ENCODE results near the gene THPO.
"Not testable (repeated sequence)": the region's sequence is repeated elsewhere in the genome, so short reads cannot be mapped to it uniquely, and the experiment has no call there.

Gene THPO

GRCh38 chr3:184339451-184340135, 38.4 kb downstream of the THPO start:
- peak in 16 of 42 donors; percentile 28 to 67 (median 52) for DNase-seq
- intact Hi-C loops (cut with DNase I) = not testable (repeated sequence)

GRCh38 chr3:184339001-184339400, 39.0 kb downstream of the THPO start:
- peak in 7 of 42 donors; percentile 37 to 64 (median 42) for DNase-seq
- intact Hi-C loops (cut with DNase I) = no loop called here

- peak; percentile 73 to 96 (median 90) for DNase-seq
- intact Hi-C loops (cut with DNase I) = no loop called here
These were observed 39.5 kb downstream of the THPO start for GRCh38 chr3:184338511-184338945.

GRCh38 chr3:184337981-184338380, 40.0 kb downstream of the THPO start:
- intact Hi-C loops (cut with DNase I) = no loop called here
- no peak for DNase-seq

GRCh38 chr3:184337399-184337714, 40.6 kb downstream of the THPO start, which contains the start of gene FAM131A:
Gene FAM131A (plus strand): TSS chr3:184337600. CDS start chr3:184337631, 31 bp downstream.
- intact Hi-C loops (cut with DNase I) = no loop called here
- peak in 32 of 42 donors; percentile 32 to 84 (median 63) for DNase-seq

GRCh38 chr3:184336547-184337398, 41.2 kb downstream of the THPO start:
- DNase-seq = peak in 22 of 42 donors; percentile 40 to 77 (median 60)
- intact Hi-C loops (cut with DNase I) = no loop called here

- intact Hi-C loops (cut with DNase I) = no loop called here
- DNase-seq = peak; percentile 75 to 97 (median 94)
These were observed 42.1 kb downstream of the THPO start for GRCh38 chr3:184335661-184336546.

- no peak for DNase-seq
- intact Hi-C loops (cut with DNase I) = no loop called here
These were observed 42.7 kb downstream of the THPO start for GRCh38 chr3:184335291-184335660.

GRCh38 chr3:184334470-184335158, 43.4 kb downstream of the THPO start:
- intact Hi-C loops (cut with DNase I) = no loop called here
- no peak for DNase-seq

- no peak for DNase-seq
- intact Hi-C loops (cut with DNase I) = no loop called here
These were observed 44.3 kb downstream of the THPO start for GRCh38 chr3:184333700-184334099.

GRCh38 chr3:184333190-184333589, 44.8 kb downstream of the THPO start:
- no peak for DNase-seq
- intact Hi-C loops (cut with DNase I) = no loop called here

- no peak for DNase-seq
- intact Hi-C loops (cut with DNase I) = no loop called here
These were observed 45.5 kb downstream of the THPO start for GRCh38 chr3:184332370-184333090.

- intact Hi-C loops (cut with DNase I) = no loop called here
- no peak for DNase-seq
These were observed 49.5 kb downstream of the THPO start for GRCh38 chr3:184328516-184328915.

- no peak for DNase-seq
- intact Hi-C loops (cut with DNase I) = no loop called here
These were observed 50.8 kb downstream of the THPO start for GRCh38 chr3:184327171-184327570.

GRCh38 chr3:184325715-184326369, 52.2 kb downstream of the THPO start:
- intact Hi-C loops (cut with DNase I) = no loop called here
- peak in 3 of 42 donors; percentile 33 to 63 (median 44) for DNase-seq

- intact Hi-C loops (cut with DNase I) = no loop called here
- no peak for DNase-seq
These were observed 52.7 kb downstream of the THPO start for GRCh38 chr3:184325269-184325668.

GRCh38 chr3:184323696-184324095, 54.3 kb downstream of the THPO start:
- no peak for DNase-seq
- intact Hi-C loops (cut with DNase I) = no loop called here
